Activated T-helper 17 cell treated with anti-CD3 and anti-CD28 coated beads, Interleukin-2, amount 50 U/mL, for 72 hours (primary cell): ENCODE data around the gene SP3. TPM values are rescaled to one million over a fixed set of nuclear protein-coding genes. Genes with fewer than 3 reads are reported as not detected.

Experiments used
- ATAC-seq: fragments of 150-1000 bp; cut with Tn5 transposase; replicated peaks from 2 replicates; pipeline ENCODE4 v1.10.0; 2021; ENCODE audit warnings: mild to moderate bottlenecking, moderate library complexity
- H3K27ac Mint-ChIP-seq: one replicate; pipeline ENCODE4 v1.8.0; 2022; ENCODE audit warnings: mixed read lengths
- H3K27me3 Mint-ChIP-seq: one replicate; pipeline ENCODE4 v1.8.0; 2022; ENCODE audit warnings: mixed read lengths
- H3K36me3 Mint-ChIP-seq: one replicate; pipeline ENCODE4 v1.8.0; 2022; ENCODE audit warnings: low read depth, mild to moderate bottlenecking, mixed read lengths
- H3K4me1 Mint-ChIP-seq: one replicate; pipeline ENCODE4 v1.8.0; 2022; ENCODE audit warnings: mixed read lengths
- H3K4me3 Mint-ChIP-seq: one replicate; pipeline ENCODE4 v1.8.0; 2022; ENCODE audit warnings: mild to moderate bottlenecking, mixed read lengths
- H3K9me3 Mint-ChIP-seq: one replicate; pipeline ENCODE4 v1.8.0; 2022; ENCODE audit warnings: mixed read lengths
- total RNA-seq, 2 donors: library from RNA; stranded (reverse); gene quantifications; one replicate each; pipeline ENCODE4 v1.2.3, GENCODE V29; 2022

Gene SP3
- total RNA-seq: 100 to 1,000 TPM in 1 of 2 donors, 10 to 100 TPM in 1; 84.4 to 103 TPM

DNA sequence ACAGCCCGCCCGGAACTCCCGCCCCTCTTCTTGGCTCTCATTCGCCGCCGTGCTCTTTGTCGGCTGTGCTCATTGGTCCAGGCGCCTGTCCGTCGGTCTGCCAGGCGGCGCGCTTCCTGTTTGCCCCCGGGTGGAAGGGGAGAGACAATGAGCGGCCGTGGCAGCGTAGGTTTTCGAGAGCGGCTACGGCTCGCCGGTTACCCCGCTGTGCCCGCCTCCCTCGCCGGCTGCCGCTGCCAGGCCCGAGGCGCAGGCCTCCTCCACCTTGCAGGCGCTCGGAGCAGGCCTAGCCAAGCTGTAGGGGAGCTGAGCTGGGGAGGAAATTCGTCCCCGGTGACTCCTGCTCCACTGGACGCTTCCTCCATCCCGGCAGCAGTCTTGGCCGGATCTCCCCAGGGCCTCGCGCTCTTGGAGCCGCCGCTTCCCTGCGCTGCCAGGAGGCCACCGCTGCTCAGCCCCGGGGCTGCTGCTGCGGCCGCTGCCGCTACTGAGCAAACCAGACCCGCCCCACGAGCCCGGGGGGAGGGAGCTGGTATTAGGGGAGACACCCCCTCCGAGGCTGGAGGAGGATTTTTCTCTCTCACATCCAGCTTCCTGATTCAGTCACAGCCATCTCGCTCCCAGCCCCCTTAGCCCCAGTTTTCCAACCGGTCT, at the start of gene SP3:
Gene SP3 (minus strand): TSS at position 2 of the 654 bp plus-strand sequence. CDS start 202 bp downstream, outside the sequence.
- H3K9me3 Mint-ChIP-seq: no peaks in the 10 kb centered on the region
- peaks cover 36% of the 10 kb centered on the region for H3K36me3 Mint-ChIP-seq
- peak within 1 kb of the TSS; percentile 90 for H3K4me3 Mint-ChIP-seq
- no peaks in the 10 kb centered on the region for H3K27me3 Mint-ChIP-seq
- ATAC-seq: peak; percentile 85
- H3K27ac Mint-ChIP-seq: peak within 1 kb of the TSS; percentile 97
- peaks cover 16% of the 10 kb centered on the region for H3K4me1 Mint-ChIP-seq

DNA sequence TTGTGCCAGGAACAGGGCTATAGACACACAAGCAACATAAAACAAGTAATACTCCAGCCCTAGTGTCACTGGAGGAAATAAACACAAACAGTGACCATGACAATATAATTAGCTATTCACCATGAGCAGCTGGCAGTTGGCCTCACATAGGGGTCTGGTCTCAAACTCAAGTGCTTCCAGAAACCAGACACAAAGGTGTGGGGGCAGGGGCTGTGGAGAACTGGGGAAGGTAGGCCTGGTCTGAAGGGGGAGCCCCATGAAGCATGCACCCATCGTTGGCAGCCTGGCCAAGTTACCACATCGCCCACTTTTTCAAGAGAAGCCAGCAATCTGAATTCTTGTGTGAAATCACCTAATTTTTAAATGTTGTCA, 49.5 kb upstream of the SP3 start:
- no peak overlapping the region for H3K27ac Mint-ChIP-seq
- peaks cover 5% of the 10 kb centered on the region for H3K4me1 Mint-ChIP-seq
- no peak overlapping the region for H3K4me3 Mint-ChIP-seq
- ATAC-seq: peak; percentile 50
- H3K36me3 Mint-ChIP-seq: no peaks in the 10 kb centered on the region
- peaks cover 3% of the 10 kb centered on the region for H3K27me3 Mint-ChIP-seq
- no peaks in the 10 kb centered on the region for H3K9me3 Mint-ChIP-seq

DNA sequence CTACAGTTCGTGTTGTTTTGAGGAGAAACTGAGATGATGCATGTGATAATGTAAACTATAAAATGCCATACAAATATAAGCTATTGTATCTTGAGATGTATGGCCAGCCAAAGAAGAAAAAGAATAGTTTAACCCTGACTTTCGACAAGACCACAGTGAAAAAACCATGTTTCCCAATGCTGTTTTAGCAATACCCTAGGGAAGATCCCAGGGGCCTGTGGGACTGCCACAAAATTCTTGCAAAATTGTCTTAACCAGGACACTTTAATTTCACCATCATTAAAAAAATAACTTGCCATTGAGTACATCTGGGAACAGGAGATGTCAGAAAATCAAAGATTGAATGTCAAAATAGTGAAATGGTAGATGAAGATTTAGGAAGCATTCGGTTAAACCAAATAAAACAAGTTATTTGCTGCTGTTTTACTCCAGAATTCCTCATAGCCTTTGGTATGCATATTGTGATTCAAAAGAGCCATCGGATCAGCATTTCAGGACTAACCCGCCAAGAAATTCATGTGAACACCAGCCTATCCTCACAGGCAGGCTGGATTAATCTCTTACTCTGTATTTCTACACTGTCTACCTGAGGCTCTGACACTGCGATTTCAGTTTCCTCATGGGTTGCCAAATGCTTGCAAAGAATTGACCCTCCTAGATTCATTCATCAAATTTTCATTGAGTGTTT, 49.0 kb upstream of the SP3 start:
- peaks cover 3% of the 10 kb centered on the region for H3K27me3 Mint-ChIP-seq
- peaks cover 5% of the 10 kb centered on the region for H3K4me1 Mint-ChIP-seq

DNA sequence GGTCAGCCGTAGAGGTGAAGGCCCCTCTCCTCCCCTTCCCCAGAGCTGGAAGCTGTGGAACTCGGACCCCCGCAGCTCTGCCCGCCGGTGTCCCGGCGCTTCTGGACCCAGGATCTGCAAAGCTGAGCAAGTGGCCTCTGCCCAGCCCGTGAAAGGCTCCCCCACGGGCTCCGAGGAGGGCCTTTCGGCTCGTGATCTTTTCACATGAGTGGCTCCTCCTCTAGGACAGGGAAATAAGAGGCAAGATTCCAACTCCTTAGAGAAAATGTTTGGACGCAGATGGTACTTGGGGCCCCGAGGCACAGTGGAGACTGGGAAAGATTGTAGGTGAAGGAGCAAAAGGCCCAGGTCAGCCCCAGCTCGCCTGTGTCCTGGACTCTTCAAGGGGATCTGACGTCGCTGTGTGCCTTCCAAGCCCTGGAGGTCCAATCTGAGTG, 48.2 kb upstream of the SP3 start:
- Mint-ChIP-seq H3K4me1 (peaks cover 5% of the 10 kb centered on the region), H3K4me3 (peak overlapping the region; percentile 67), H3K27ac (no peak overlapping the region), H3K9me3 (no peaks in the 10 kb centered on the region), H3K27me3 (peaks cover 5% of the 10 kb centered on the region), H3K36me3 (no peaks in the 10 kb centered on the region)
- no peak for ATAC-seq

More for the DNA sequence above, 49.0 kb upstream of the SP3 start:
- peak overlapping the region; percentile 67 for H3K4me3 Mint-ChIP-seq
- H3K36me3 Mint-ChIP-seq: no peaks in the 10 kb centered on the region
- ATAC-seq: no peak
- H3K27ac Mint-ChIP-seq: no peak overlapping the region
- H3K9me3 Mint-ChIP-seq: no peaks in the 10 kb centered on the region

DNA sequence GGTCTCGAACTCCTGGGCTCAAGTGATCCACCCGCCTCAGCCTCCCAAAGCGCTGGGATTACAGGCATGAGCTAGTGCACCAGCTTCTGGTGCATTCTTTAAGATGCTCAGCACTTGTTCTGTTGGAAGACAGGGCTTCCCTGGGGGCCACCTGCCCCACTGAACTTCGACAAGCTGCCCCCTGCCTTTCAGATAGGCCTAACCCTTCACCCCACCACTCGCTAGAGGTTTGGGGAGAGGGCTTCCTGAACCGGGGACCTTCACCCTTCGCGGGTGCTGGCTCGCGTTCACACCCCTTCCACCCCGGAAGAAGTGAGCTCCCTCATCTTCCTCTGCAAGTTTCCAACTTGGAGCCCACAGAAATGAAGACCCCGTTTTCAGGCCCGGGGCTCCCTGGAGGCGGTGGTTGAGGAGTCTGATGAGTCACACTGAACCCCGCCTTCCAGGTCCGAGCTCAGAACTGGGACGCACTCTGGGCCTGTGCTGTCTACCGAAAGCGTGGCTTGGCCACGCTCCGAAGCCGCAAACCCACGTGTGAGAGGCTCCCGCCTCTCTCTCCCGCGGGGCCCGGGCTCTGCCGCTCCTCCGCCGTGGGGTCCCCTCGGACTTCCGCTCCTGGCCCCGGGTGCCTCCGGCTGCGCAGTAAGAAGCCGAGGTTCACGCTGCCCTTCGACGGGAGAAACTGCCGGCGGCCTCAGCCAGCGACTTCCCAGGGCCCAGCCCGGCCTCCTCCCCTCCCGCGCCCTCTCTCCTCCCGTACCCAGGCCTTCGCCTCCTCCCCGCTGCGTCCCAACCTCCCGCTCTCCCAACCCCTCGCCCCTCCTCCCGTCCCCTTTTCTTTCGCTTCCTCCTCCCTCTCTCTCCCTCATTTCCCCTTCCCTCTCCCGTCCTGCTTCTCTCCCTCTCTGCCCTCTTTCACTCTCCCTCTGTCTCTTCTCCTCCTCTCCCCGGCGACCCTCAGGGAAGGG, 47.5 kb upstream of the SP3 start:
- ATAC-seq: peak; percentile 64
- H3K4me3 Mint-ChIP-seq: peak overlapping the region; percentile 67
- peaks cover 7% of the 10 kb centered on the region for H3K27me3 Mint-ChIP-seq
- H3K4me1 Mint-ChIP-seq: peaks cover 5% of the 10 kb centered on the region
- H3K9me3 Mint-ChIP-seq: no peaks in the 10 kb centered on the region
- H3K36me3 Mint-ChIP-seq: no peaks in the 10 kb centered on the region
- no peak overlapping the region for H3K27ac Mint-ChIP-seq

DNA sequence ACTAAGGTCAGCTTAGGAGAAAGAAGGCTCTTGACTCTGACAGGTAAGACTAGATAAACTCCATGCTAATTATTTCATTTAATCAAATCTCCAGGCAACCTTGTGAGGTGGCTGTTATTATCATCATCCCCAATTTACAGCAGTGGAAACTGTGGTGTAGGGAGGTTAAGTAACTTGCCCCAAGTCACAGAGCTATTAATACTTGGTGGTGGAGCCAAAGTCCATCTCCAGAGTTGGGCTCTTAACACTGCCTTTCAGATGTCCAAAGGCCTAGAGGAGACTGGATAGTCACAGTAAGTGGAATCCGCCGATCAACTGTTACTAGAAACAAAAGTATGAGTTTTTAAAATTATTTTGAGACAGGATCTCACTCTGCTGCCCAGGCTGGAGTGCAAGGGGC, 46.6 kb upstream of the SP3 start:
- ATAC-seq: no peak
- Mint-ChIP-seq H3K36me3 (no peaks in the 10 kb centered on the region), H3K27ac (no peak overlapping the region), H3K4me3 (no peak overlapping the region), H3K4me1 (peaks cover 5% of the 10 kb centered on the region), H3K27me3 (peaks cover 10% of the 10 kb centered on the region), H3K9me3 (no peaks in the 10 kb centered on the region)

DNA sequence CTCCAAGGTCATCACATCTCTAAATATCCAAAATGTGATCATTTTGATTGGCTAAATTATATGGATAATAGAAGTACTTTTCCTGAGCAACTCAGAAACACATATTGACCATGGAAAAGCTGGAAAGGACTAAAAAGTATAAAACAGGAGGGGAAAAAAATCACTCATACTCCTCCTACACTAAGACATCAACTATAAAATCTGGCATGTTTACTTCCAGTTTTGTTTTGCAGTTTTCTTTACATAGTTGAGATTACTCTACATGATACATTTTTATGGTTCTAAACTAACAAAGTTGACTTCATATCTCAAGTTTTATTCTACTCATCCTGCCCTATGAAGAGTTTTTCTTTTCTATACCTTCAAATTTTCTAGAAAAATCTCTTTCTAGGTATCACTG, 46.0 kb upstream of the SP3 start:
- Mint-ChIP-seq H3K36me3 (no peaks in the 10 kb centered on the region), H3K4me3 (no peak overlapping the region), H3K27ac (no peak overlapping the region), H3K4me1 (peaks cover 5% of the 10 kb centered on the region), H3K9me3 (no peaks in the 10 kb centered on the region), H3K27me3 (peaks cover 8% of the 10 kb centered on the region)
- no peak for ATAC-seq

DNA sequence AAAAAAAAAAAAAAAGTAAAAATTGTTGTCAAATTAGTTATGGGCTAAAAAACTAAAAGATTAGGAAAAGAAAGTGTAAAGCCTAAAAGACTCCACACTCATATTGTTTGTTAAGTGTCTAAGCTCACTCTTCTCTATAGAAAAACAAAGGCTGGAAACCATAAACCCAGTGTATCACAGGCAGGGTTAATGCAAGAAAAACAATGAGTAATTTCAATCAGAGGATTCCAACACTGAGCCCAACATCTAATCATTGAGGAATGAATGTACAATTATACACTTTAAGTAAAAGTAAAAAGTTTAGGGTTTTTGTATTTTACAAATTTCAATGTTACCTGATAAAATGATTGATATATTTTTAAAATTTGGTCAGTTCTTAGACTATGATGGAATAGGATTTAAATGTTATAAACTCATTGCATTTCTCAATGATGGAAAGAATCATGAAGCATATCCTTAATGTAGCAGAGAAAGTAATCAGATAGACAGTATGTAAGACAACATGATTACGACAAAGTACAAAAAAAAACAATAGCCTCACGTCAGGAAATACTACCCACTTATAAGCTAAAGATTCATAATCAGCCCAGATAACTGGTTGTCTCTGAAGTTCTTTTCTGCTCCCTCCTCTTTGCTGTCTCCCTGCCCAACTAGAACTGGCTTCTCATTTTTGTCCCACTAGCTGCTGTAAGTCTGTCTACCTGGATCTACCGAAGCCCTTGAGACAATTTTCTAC, 44.5 kb upstream of the SP3 start:
- no peak overlapping the region for H3K4me3 Mint-ChIP-seq
- H3K27ac Mint-ChIP-seq: no peak overlapping the region
- H3K27me3 Mint-ChIP-seq: peaks cover 7% of the 10 kb centered on the region
- H3K4me1 Mint-ChIP-seq: peaks cover 13% of the 10 kb centered on the region
- H3K9me3 Mint-ChIP-seq: no peaks in the 10 kb centered on the region
- no peaks in the 10 kb centered on the region for H3K36me3 Mint-ChIP-seq
- no peak for ATAC-seq

DNA sequence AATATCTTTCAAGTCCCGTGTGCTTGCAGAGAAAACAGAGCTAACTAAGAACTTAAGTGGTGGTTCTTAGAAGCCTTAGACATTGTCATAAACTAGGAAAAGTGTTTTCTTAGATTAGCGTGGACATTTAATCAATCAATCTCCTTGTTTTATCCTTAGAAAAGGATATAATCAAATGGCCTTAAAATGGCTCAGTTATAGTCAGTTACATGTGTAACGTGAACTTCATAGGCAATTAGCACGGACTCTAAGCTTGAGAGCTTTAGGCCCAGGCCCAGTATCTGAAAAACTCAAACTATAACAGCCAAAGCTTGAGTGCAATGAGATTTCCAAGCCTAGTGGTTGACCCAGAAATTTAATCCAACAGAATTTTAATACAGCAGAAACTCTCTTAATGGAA, 43.5 kb upstream of the SP3 start:
- no peaks in the 10 kb centered on the region for H3K36me3 Mint-ChIP-seq
- no peak for ATAC-seq
- H3K4me1 Mint-ChIP-seq: peaks cover 12% of the 10 kb centered on the region
- H3K4me3 Mint-ChIP-seq: no peak overlapping the region
- H3K9me3 Mint-ChIP-seq: no peaks in the 10 kb centered on the region
- H3K27ac Mint-ChIP-seq: no peak overlapping the region
- peaks cover 7% of the 10 kb centered on the region for H3K27me3 Mint-ChIP-seq

DNA sequence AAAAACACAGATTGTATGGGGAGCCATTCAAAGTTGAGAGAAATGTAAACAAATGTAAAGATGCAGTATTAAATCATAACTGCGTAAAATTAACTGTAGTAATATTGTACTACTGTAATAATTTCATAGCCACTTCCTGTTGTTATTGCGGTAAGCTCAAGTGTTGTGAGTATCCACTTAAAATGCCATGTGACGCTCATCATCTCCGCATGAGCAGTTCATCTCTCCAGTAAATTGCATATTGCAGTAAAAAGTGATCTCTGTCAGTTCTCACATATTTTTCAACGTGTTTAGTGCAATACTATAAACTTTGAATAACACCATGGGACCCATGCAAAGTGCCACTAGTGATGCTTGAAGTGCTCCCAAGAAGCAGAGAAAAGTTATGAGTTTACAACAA, 41.8 kb upstream of the SP3 start:
- peaks cover 7% of the 10 kb centered on the region for H3K27me3 Mint-ChIP-seq
- H3K9me3 Mint-ChIP-seq: no peaks in the 10 kb centered on the region
- peaks cover 10% of the 10 kb centered on the region for H3K4me1 Mint-ChIP-seq
- H3K27ac Mint-ChIP-seq: no peak overlapping the region
- no peak for ATAC-seq
- H3K36me3 Mint-ChIP-seq: no peaks in the 10 kb centered on the region
- no peak overlapping the region for H3K4me3 Mint-ChIP-seq

DNA sequence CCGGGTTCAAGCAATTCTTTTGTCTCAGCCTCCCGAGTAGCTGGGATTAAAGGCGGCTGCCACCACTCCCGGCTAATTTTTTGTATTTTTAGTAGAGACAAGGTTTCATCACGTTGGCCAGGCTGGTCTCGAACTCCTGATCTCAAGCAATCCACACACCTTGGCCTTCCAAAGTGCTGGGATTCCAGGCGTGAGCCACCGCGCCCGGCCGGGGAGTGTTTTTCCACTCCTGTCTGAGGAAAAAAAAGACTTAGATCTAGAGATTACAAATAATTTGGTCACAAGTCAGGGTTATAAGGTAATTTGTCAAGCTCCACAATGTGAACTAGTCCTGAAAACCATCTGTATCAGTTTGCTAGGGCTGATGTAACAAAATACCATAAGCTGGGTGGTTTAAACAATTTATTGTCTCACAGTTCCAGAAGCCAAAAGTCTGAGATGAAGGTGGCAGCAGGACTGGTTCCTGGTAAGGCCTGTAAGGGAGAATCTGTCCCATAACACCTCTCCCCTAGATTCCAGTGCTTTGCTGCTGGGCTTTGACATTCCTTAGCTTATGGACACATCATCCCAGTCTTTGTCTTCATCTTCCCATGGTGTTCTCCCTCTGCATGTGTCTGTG, 40.7 kb upstream of the SP3 start:
- H3K9me3 Mint-ChIP-seq: no peaks in the 10 kb centered on the region
- H3K4me3 Mint-ChIP-seq: peak overlapping the region; percentile 22
- peaks cover 7% of the 10 kb centered on the region for H3K27me3 Mint-ChIP-seq
- no peaks in the 10 kb centered on the region for H3K36me3 Mint-ChIP-seq
- peak overlapping the region; percentile 87 for H3K27ac Mint-ChIP-seq
- no peak for ATAC-seq
- H3K4me1 Mint-ChIP-seq: peaks cover 10% of the 10 kb centered on the region

DNA sequence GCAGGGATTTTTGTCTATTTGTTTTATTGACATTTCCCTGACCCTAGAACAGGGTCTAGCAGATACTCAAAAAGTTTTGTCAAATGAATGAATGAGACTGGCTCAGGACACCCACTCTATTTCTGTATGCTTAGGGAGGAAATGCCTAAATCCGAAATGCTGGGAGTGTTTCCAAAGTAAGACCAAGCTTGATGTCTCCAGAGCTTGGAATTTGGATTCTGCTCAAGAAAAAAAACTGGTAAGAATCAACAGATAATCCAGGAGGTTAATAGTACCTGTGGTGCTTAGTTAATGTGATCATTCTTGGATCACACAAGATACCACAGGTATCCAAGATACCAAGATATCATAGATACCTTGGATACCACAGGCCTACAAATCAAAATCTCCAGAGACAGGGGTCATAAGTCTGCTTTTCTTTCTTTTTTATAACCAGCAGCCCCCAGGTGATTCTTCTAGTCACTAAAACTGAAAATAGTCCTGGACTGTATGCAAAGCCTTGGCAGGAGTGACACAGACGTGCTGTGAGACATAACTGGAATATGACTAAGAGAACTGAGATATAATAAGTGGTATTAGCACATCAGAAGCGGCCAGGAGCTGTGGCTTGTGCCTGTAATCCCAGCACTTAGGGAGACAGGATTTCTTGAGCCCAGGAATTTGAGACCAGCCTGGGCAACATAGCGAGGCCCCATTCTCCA, 39.9 kb upstream of the SP3 start:
- H3K36me3 Mint-ChIP-seq: no peaks in the 10 kb centered on the region
- ATAC-seq: peak; percentile 100
- peaks cover 10% of the 10 kb centered on the region for H3K4me1 Mint-ChIP-seq
- H3K27ac Mint-ChIP-seq: peak overlapping the region; percentile 87
- no peaks in the 10 kb centered on the region for H3K9me3 Mint-ChIP-seq
- H3K27me3 Mint-ChIP-seq: peaks cover 9% of the 10 kb centered on the region
- H3K4me3 Mint-ChIP-seq: peak overlapping the region; percentile 22
